GM18520 (cell line): ENCODE measurements around the gene SMIM1.

Experiments
- ATAC-seq: cut with Tn5 transposase; IDR thresholded peaks from one replicate; pipeline ENCODE4 v1.9.1; 2021; ENCODE audit not compliant: unreplicated experiment

SMIM1 gene

DNA sequence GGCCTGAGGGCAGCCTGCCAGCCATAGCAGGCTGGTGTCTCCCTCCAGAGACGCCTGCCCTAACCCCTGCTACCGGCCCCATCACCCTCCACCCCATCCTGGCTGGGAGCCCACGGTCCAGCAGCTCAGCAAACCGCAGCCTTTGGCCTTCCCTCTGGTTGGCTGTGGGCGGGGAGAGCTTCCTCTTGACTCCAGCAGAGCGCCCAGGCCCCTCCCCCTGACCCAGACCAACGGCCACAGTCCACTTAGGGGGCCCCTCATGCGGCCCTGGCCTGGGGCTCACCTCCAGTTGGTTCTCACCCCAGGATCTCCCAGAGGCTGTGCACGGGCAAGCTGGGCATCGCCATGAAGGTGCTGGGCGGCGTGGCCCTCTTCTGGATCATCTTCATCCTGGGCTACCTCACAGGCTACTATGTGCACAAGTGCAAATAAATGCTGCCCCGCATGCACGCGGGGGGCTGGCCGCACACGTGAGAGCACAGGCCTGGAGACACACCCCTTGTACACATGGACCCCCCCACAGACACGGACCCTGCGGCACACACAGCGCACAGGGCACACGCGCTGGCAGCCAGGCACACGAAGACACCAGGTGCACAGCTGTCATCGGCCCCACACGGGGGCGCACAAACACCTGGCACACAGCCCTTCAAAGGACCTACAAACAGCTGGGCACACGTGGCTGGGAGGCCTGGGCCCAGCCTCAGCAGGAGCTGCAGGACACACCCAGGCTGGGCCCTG, 3.1 kb downstream of the SMIM1 start:
- no peak for ATAC-seq

DNA sequence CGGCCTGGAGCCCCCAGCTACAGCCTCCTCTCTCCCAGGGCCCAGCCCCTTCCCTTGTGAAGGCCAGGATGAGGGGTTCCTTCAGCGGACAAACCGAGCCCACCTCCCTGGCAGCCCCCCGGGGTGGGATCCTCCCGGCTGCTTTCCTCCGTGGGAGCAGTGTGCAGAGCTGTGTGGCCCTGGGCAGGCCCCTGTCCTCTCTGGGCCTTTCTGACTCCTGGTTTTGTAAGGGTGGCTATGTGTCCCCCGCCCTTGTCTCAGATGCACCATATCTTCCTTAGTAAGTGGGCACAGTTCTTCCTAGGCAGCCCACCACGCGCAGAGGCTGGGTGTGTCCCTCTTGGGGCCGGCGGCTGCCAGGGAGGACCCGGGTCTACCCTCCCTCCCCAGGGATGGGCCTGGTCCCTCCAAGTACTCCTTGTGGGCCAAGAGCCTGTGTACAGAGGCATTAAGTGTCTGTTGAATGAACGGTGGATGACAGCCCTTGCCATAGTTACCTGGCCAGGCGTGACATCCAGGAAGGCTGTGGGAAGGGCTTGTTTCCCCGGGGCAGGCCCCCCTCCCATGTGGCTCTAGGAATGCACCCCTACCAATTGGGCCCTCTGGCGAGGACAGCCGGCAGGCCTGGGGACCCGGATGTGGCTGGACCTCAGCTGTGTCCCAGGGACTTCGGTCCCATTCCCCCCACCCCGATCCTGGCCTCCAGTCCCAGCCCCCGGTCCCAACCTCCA, 3.8 kb downstream of the SMIM1 start:
- no peak for ATAC-seq

DNA sequence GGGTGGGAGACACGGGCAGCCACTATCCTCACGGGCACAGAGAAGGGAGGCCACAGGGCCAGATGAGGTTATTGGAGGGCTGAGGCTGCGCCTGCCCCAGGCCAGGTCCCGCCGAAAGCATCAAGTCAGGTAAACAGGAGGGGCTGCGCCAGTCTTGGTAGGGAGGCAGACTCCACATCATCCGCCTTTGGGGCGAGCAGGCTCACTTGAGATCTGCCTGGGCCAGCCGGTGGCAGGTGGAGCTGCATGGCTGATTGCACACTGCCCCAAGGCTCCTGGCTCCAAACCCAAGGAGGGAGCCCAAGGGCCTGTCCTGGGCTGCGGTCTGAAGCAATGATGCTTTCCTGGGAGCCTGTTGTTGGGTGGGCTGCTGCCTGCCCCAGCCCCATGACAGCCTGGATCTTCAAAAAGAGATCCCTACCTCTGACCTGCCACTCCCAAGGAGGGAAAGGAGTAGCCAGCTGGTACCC, 4.6 kb downstream of the SMIM1 start:
- no peak for ATAC-seq

DNA sequence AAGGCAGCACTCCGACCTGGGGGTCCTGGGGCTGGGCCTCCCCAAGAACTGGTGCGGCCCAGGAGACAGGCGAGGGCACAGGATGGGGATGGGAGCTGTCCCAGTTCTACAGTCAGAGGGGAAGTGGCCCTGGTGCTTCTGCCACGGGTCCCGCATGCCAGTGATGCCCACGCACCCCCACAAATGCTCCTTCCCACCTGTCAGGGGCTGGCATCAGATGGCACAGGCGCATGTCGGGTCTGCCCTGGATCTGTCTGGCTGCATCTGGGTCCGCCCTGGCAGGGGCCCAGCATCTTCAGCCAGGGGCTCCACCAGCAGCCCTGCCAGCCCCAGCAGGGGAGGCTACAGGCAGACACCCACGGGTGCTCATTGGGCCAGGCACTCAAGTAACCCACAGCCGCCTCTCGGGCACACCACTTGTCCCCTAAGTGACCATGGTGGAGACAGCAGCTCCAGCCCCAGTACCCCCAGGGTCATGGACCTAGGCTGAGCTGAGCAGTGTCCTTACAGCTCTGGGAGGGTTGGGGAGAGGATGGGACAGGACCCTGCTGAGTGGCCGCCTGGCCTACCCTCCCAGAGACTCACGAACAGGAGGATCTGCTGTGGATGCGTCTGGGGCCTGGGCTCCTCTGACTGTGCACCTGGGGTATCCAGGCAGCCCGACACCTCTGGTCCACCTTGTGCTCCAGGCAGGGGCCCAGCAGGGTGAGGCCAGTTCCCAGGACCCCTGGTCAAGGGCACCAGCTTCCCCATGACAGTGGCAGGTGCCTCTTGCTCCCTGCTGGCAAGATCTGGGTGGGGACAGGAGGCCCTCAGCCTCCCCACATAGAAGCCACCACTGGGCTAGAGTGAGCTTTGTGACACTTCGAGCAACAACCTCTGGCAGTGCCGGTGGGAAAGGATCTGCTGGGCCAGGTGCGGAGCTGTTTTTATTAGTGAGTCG, 5.4 kb downstream of the SMIM1 start:
- ATAC-seq, result no peak

DNA sequence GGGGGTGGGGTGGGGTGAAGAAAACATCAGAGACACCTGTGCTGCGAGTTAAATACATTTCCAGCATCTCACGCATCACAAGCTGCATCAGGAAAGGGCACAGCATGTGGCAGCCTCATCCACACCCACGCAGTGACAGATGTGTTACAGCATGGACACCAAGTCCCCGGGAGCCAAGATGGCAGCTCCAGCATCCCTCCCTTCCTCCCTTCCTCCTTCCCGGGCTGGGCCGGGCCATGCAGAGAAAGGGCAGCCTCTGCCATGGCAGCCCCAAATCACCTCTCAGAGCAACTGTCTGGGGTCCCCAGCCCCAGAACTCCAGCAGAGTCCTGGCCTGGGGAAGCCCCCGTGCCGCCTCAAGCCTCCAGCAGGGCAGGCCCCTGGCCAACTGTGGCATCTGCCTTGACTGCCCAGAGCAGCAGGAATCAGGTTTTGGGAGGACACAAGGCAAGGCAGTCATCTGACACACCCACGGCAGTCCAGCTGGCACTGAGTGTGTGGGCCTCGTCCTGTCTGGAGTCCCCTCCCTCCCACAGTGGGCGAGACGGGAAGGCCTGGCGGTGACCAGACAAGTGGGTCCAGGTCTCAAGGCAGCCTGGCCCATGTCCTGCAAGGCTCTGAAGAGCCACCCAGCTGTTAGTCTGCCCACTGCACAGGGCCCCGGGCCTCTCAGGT, 6.2 kb downstream of the SMIM1 start:
- ATAC-seq, result no peak

DNA sequence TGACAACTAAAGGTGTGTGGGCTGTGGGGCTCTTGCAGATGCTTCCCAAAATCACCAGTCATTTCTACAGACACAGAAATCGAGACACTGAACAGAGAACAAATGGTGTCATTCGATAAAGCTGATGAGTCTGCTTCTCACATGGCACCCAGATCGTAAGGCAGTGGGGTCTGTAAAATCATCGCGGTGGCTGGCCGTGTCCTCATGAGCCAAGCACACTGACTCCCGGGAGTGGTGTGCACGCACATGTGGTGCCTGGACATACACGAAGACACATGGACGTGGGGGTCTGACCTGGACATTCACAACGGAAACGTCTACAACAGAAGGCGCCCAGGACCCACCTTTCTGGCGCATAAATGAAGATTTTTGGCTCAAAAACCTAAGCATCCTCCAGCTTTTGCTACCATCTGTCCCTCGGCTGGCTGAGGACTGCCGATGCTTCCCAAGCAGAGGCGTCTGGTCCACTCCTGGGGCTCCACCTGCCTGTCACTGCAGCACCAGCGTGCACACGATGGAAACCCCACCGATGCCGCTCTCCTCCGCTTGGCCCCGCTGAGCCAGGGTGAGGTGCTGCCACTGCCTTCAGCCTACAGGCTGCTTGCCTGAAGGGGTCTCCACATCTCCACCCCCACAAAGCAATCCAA, 6.8 kb downstream of the SMIM1 start:
- ATAC-seq, result no peak

DNA sequence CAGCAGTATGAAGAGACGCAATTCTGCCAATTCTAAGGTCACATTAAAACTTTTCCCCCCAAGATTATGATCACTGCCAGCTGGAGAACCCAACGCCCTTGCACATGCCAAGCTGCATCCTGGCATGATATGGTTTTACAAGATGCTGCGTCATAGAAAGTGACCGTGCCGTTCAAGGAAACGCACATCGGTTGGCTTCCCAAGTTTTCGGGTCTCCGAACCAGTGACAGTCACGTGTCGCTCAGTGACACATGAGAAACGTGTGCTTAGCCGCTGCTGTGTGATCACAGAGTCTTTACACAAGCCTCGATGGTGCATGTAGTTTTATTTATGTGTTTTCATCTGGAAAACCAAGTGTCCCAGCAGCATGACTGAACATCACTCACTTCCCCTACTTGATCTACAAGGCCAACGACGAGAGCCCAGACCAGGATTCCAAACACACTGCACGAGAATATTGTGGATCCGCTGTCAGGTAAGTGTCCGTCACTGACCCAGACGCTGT, 7.4 kb downstream of the SMIM1 start:
- no peak for ATAC-seq

DNA sequence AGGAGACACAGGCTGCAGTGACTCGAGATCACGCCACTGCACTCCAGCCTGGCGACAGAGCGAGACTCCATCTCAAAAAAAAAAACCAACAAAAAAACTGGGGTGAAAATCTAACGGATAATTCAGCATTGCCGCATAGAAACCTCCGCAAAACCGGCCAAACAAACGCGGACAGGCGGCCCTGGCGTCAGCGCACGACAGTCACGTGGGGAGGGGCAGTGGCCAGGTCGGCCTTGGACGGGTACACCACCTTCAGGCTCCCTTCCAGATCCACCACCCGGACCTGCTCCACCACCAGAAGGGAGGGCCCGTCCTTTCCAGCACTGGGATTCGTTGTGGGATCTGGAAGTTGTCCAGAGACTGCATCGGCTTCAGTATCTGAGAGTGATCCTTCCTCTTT, 8.4 kb downstream of the SMIM1 start:
- no peak for ATAC-seq

DNA sequence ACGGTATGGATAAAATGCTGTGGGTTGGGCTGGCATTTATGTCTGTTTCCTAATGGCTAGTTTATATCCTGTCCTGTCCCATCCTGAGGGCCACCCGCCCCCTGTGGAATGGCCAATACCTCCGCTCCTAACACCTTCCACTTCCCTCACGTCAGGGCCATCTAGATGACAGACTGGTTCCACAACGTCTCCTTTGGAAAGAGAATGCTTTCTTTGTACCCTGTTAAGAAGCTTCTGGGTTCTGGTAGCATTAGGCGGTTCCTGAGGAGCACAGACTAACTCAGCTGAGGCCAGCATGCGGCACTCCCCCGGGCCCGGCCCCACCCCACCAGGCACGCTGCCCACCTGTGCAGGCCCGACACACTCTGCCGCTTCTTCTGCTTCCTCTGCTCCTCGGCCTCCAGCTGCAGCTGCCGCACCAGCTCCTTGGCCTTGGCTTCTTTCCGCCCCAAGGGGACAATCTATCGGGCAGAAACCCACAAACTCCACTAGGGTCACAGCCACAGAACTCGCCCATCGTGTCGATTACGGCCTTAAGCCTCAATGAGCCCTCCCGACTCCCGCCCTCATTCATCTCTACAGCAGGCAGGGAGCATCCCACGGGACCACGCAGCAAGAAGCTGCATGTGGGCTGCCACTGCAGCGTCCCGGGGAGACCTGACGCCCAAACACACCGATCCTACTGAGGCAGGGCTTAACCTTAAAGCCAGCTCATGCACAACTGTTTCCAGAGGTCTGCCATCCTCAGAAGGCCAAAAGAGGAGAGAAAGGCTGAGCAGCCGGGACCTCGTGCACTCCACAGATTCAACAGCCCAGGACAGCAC, 11.3 kb downstream of the SMIM1 start:
- no peak for ATAC-seq

DNA sequence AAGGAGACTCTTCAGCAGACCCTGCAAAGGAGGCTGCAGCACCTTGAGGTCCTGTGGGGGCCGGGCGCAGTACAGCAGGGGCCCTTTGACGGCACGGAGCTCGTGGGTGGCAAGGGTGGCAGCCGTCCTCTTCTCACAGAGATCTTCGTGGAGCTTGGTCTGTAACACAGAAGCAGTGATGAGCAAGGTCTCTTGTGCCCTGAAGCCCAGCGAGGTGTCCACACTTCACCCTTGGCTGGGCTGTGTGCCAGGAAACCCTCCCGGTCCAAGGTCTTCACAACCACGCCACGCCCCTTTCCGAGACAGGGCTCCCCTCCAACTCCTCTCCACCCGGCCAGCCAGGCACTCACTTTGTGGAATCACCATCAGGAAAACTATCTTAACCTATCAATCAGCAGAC, 12.5 kb downstream of the SMIM1 start:
- ATAC-seq, result no peak

DNA sequence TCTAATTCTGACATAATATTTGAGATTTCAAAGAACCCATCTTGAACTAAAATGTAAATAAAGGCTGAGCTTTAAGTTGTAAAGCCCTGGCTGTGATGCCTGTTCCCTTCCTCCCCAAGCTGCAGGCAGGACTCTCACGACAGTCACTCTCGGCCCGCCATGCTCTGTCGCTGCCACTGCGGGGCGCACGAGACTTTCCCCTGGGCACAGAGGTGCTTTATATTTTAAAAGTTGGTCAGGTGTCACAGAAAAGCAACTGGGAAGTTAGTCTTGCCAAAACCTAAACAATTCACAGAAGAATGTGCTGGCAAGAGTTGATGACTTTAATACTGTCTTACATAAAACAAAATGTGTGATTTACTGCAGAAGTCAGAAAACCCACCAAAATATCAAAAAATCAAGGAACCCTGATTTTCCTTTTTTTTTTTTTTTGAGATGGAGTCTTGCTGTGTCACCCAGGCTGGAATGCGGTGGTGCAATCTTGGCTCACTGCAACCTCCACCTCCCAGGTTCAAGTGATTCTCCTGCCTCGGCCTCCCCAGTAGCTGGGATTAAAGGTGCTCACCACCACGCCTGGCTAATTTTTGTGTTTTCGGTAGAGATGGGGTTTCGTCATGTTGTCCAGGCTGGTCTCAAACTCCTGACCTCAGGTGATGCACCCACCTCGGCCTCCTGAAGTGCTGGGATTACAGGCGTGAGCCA, 13.1 kb downstream of the SMIM1 start:
- no peak for ATAC-seq

DNA sequence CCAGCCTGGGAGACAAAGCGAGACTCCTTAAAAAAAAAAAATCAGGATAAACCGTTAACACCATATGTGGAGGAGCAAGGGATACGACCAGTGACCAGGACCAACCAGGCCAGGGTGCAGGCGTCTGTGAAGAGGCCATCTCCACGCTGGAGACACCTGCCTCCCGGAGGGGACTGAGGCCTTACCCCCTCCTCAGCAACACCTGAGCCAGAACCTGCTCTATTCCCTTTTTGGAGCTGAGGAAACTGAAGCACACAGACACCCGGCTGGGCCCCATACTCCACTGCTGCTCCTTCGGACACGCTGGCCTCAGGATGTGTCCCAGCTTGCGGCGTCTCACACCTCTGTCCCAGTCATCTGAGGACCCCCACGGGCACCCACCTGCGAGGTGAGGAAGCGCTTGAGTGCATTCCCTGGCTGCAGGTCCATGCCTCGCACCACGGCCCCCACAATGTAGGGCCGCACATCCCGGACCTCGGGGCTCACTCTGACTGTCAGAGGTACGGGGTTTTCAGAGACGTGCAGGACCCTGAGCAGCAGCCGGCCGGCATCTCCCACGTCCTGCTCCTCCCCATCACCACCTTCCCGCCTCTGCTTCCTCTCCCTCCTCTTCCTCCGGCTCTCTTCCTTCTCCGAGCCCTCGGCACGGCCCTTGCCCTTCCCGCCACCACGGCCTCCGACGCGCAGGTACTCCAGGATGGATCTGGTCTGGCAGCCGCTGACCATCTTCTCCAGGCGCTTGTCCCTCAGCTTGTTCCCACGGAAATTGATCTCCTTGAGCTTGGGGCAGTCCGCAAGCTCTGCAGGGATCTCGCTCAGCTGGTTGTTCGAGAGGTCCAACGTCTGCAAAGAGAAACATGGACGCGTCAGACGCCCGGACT, 14.2 kb downstream of the SMIM1 start:
- no peak for ATAC-seq

DNA sequence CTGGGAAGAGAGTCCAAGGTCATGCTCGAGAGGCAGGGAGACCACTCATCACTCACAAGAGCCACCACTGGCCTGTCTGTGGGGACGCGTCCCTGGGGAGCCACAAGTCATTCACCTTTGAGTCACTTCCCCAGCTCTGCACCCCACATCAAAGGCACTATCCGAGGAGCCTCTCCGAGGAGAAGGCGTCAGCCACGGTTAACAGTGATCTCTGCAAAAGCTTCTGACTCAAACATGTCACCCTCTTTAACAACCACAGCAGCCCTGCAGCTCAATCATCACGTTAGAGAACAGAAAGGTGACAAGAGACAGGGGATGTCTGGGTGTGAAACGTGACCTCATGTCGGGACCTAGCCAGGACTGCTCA, 14.8 kb downstream of the SMIM1 start:
- no peak for ATAC-seq

DNA sequence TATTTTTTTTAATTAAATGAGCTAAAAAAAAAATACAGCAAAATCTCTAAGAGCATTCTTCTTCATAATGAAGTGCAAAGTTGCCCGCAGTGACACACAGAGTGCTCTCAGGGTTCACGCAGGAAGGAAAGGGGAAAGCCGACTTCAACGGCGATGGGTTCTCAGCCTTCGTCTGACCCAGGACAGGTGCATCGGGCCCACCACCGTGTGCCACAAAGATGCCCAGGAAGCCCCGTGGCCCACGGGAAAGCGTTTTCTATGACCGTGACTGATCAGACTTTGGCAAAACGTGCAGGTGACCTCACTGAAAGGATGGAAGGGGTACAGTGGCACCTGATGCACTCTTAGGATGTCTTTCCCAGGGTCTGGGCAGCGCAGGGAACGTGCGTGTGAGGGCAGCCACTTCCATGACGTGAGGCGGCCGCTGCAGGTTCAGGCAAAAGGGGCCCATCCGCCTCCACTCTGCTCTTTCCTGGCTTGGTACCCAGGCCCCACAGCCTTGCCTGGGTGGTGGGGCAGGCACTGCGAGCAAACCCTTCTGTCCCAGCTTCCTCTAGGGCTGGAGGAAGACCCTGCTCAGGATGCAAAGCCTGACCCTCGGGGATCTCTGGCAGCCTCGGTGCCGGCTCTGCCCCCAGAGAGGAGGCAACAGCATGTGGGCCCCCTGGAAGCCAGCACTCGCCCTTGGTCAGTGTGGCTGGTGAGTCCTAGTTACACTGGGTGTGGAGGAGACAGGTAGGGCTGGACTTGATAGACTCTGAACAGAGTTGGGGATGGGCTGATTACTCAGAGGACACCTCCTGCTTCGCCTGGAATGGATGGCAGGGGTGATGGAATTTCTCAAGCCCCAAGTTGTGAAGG, 15.4 kb downstream of the SMIM1 start:
- ATAC-seq, result no peak

DNA sequence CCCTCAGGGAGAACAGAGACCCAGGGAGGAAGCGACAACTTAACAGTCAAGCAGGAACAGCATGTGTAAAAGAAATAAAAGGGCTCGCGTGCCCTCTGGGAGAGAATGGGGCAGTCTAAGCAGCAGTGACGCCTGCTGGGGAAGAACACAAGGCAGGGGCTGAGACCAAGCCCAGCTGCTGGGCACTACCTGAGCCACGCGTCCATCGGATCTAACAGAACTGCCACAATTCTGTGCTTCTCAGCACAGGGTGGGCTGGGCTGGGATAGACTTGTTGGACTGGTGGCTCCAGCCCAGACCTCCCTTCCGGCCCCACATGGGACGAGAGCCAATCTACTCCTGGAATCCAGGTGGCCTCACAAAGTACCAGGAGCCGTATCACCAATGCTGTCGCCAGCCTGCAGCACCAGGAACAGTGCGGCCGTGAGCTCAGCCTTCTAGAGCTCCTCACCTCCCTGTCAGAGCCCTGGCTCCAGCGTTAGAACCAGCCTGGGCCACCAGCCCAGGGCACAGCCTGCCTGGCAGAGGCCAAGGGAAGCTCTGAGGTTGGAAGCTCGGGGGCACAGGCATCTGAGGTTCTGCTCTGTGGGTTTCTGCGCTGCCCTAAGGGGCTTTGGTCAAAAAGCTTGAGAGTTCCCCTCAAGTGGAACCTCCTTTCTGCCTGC, 16.3 kb downstream of the SMIM1 start:
- no peak for ATAC-seq
